ENCODE measurements around the gene RBM42. TPM values are rescaled to one million over a fixed set of nuclear protein-coding genes. Genes with fewer than 3 reads are reported as not detected.

The RBM42 gene
- total RNA-seq, 1 experiment from 2014 or later: 180 TPM

GRCh38 chr19:35607661-35608060 lies 21.2 kb upstream of the RBM42 start:
- no peak for TF ChIP-seq CTCF (IDR thresholded peaks at IDR 0.05)
- no peak for TF ChIP-seq SIN3A (IDR thresholded peaks at IDR 0.05; ENCODE audit: borderline replicate concordance, insufficient read depth, low read depth, low read length)
- TF ChIP-seq TCF7L2 (IDR thresholded peaks at IDR 0.05; ENCODE audit: low read depth, low read length): no peak
- TF ChIP-seq POLR2AphosphoS5 (IDR thresholded peaks at IDR 0.05; ENCODE audit: low read depth, low read length): no peak
- in situ Hi-C loops (cut with HindIII; ENCODE audit: low pct_unique_long_range_greater_than_20kb, low sequenced_read_pairs): no loop called here

GRCh38 chr19:35608251-35608650 lies 20.6 kb upstream of the RBM42 start:
- POLR2A ChIA-PET: interaction anchor here (0.5 kb wide), 1 partner anchor 45 kb away, joined by 3 read pairs; the partner anchor contains the start of gene ATP4A
- no peak for DNase-seq (ENCODE audit: low read depth, low spot score)
- intact Hi-C loops (cut with micrococcal nuclease; ENCODE audit: unreplicated experiment): no loop called here

More at GRCh38 chr19:35607661-35608060, 21.2 kb upstream of the RBM42 start:
- DNase-seq (ENCODE audit: low read depth, low spot score) (no peak), ATAC-seq (no peak)
- no peak overlapping the region for H3K27ac ChIP-seq (ENCODE audit: low read length)
- H3K9me3 ChIP-seq (ENCODE audit: control insufficient read depth, insufficient read depth, low read depth, low read length): no peaks in the 10 kb centered on the region; the same call in 1 of the 2 replicates
- intact Hi-C loops (cut with micrococcal nuclease; ENCODE audit: unreplicated experiment): no loop called here
- H3K4me1 ChIP-seq (ENCODE audit: control insufficient read depth, insufficient read depth, low read length): no peaks in the 10 kb centered on the region
- no peak overlapping the region for H3K4me3 ChIP-seq (ENCODE audit: low read depth in 2 of 2, low read length in 2 of 2)
- no peaks in the 10 kb centered on the region for H3K36me3 ChIP-seq (ENCODE audit: control insufficient read depth, insufficient read depth, low read length)
- POLR2A ChIA-PET: interaction anchor here (0.5 kb wide), 1 partner anchor 44 kb away, joined by 3 read pairs; the partner anchor contains the start of gene ATP4A
- BruUV-seq (replicated peaks): no TSS peak
- no peaks in the 10 kb centered on the region for H3K27me3 ChIP-seq (ENCODE audit: control insufficient read depth, insufficient read depth, low read length)
- CTCF ChIA-PET: interaction anchor here (0.5 kb wide), 1 partner anchor 13 kb away, joined by 4 read pairs; no protein-coding TSS in a partner anchor

More at GRCh38 chr19:35608251-35608650, 20.6 kb upstream of the RBM42 start:
- no TSS peak for BruUV-seq (replicated peaks)
- TF ChIP-seq CTCF (IDR thresholded peaks at IDR 0.05) (no peak), POLR2AphosphoS5 (IDR thresholded peaks at IDR 0.05; ENCODE audit: low read depth, low read length) (no peak), TCF7L2 (IDR thresholded peaks at IDR 0.05; ENCODE audit: low read depth, low read length) (no peak), REST (IDR thresholded peaks at IDR 0.05; ENCODE audit: insufficient read depth in 1 of 2, low read depth in 2 of 2, low read length in 1 of 2) (no peak), SIN3A (IDR thresholded peaks at IDR 0.05; ENCODE audit: borderline replicate concordance, insufficient read depth, low read depth, low read length) (no peak)
- Histone ChIP-seq H3K9me3 (ENCODE audit: control insufficient read depth, insufficient read depth, low read depth, low read length) (no peaks in the 10 kb centered on the region; the same call in 1 of the 2 replicates), H3K4me3 (ENCODE audit: low read depth in 2 of 2, low read length in 2 of 2) (no peak overlapping the region), H3K27ac (ENCODE audit: low read length) (no peak overlapping the region), H3K4me1 (ENCODE audit: control insufficient read depth, insufficient read depth, low read length) (no peaks in the 10 kb centered on the region), H3K36me3 (ENCODE audit: control insufficient read depth, insufficient read depth, low read length) (no peaks in the 10 kb centered on the region), H3K27me3 (ENCODE audit: control insufficient read depth, insufficient read depth, low read length) (no peaks in the 10 kb centered on the region)
- in situ Hi-C loops (cut with HindIII; ENCODE audit: low pct_unique_long_range_greater_than_20kb, low sequenced_read_pairs): no loop called here
- no peak for ATAC-seq
- CTCF ChIA-PET: interaction anchor here (0.5 kb wide), 1 partner anchor 14 kb away, joined by 4 read pairs; no protein-coding TSS in a partner anchor
